ENCODE data around the gene OR2C3.

Gene OR2C3

DNA sequence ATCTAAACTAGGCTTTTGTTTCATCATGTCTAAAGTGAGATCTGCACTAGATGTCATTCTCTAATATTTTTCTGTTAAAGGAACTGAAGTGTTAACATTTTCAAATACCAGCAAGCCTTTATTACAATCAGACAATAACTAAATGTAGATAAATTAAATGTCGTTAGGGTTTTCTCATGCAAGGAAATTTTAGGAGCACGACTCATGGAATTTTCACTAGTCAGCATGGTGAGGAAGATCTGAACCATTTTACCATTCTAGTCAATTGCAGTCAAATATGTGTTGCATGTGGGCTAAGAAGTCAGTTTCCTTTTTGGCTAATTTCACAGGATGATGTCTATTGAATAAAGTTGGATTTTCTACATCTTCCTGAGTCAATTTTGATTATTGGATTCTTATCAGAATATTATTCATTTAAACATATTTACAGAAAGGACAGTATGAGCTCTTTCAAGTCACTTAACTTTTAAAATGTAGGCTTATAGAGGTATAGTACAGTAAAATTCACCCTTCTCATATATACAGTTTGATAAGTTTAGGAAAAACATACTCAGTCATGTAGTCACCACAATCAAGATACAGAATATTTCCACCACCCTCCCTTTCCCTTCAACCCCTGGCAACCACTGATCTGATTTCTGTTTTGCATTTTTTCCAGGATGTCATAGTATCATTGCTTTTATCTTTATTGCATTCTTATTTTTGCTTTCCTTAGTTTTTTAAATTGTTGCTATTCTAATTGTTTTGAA, 21.9 kb upstream of the OR2C3 start:
- TF ChIP-seq, protein P1, sequence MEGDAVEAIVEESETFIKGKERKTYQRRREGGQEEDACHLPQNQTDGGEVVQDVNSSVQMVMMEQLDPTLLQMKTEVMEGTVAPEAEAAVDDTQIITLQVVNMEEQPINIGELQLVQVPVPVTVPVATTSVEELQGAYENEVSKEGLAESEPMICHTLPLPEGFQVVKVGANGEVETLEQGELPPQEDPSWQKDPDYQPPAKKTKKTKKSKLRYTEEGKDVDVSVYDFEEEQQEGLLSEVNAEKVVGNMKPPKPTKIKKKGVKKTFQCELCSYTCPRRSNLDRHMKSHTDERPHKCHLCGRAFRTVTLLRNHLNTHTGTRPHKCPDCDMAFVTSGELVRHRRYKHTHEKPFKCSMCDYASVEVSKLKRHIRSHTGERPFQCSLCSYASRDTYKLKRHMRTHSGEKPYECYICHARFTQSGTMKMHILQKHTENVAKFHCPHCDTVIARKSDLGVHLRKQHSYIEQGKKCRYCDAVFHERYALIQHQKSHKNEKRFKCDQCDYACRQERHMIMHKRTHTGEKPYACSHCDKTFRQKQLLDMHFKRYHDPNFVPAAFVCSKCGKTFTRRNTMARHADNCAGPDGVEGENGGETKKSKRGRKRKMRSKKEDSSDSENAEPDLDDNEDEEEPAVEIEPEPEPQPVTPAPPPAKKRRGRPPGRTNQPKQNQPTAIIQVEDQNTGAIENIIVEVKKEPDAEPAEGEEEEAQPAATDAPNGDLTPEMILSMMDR (conservative IDR thresholded peaks at IDR 0.05; ENCODE audit: low read depth, low read length), result no peak
- no peak for DNase-seq (ENCODE audit: low read depth)
- H3K4me3 ChIP-seq (ENCODE audit: low read length), result no peak overlapping the region

DNA sequence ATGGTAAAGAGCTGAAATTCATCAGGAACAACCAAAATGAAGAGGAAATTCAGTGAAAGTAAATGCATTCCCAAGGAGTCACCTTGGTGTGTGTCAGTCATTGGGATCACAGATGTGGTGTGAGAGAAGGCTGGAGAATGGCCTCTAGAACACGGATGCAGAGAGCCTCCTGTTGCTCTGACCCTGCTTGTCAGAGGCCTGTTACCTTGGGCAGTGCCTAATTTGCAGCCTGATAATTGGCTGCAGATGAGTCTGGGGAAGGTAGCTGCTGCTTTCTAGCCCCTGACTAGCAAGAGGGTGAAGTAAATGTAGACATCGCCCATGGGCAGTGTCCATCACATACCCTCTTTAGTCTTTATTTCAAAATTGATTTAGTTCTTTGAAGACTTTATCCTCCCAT, 16.0 kb upstream of the OR2C3 start:
- no peak overlapping the region for H3K4me3 ChIP-seq (ENCODE audit: low read length)
- TF ChIP-seq, protein P1 (conservative IDR thresholded peaks at IDR 0.05; ENCODE audit: low read depth, low read length), result no peak
- DNase-seq (ENCODE audit: low read depth), result no peak

DNA sequence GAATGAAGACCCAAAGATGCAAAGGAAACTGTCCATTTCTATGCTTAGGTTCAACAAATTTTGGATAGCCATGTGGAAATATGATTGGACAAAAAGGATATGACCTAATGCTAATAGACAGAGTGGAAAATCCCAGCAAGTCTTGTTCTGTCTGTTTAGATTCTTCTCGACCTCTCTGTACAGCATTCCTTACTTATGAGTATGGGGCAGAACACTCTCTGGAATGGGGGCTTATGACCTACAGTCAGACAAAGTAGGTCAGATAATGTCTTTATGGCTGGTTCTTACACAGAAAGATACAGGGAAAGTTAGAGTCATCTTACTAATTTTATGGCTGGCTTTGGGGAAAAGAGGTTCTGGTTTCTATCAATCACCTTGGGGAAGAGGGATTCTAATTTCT, 15.5 kb upstream of the OR2C3 start:
- TF ChIP-seq, protein P1 (conservative IDR thresholded peaks at IDR 0.05; ENCODE audit: low read depth, low read length), result no peak
- peak; percentile 24 for DNase-seq (ENCODE audit: low read depth)
- no peak overlapping the region for H3K4me3 ChIP-seq (ENCODE audit: low read length)

DNA sequence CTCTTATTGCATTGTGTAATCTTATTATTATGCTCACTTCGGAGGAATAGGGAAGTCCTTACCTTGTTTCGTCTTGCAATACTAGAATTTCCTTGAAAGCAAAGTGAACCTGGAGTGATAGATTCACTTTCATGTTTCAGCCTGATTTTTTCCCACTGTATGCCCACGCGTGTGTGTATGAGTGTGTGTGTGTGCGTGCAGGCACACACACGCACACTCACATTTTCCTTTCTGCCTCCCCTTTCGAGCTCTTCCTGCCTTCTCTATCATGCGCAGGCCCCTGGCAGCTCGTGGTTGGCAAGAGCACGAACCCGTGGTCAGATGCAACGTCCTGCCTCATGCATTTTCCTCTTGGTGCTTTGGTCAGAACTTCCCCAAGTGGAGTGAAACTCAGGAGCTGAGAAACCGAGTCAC, 12.5 kb upstream of the OR2C3 start, which contains the start of gene GCSAML:
Gene GCSAML, plus strand, starts transcription at position 366 of the 414 bp plus-strand sequence. CDS start 58 bp downstream, outside the sequence.
- H3K4me3 ChIP-seq (ENCODE audit: low read length), result no peak within 1 kb of the TSS
- TF ChIP-seq, protein P1 (conservative IDR thresholded peaks at IDR 0.05; ENCODE audit: low read depth, low read length), result no peak
- DNase-seq (ENCODE audit: low read depth), result no peak

DNA sequence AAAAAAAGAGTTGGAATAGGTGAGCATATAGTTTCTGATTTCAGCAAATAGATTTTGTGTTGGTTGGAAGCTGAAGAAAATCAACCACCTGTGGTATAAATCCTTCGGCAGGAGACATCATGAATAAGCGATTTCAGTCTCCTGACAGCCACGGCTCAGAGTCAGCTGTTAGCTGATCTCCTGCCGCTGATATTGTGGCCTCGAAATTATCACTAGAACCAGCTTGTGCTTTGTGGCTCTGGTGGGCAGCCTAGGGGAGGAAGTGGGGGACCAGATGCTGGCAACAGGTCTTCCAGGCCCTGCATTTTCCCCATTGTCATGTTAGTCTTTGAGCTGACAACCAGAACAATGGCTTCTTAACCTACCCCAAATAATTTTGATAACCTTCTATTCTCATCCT, 11.9 kb upstream of the OR2C3 start:
- TF ChIP-seq, protein P1 (conservative IDR thresholded peaks at IDR 0.05; ENCODE audit: low read depth, low read length), result no peak
- no peak overlapping the region for H3K4me3 ChIP-seq (ENCODE audit: low read length)
- no peak for DNase-seq (ENCODE audit: low read depth)

DNA sequence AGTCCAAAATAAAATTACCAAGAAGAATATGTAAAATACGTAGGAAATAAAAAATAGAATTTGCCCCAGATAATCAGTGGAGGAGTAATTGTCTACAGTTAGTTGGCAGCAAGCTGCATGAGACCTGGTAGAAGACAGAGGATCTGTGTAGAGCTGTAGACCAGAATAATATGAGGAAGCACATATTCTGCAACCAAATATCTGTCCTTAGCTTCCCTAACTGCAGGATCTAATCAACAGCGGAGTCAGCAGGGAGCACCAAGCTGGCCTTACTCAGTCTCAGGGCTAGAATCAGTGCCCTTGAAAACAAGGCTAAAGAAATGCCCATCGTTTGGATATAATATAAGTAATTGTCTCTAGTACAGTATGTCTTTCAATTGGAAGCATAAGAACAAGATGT, 6.6 kb upstream of the OR2C3 start:
- TF ChIP-seq, protein P1 (conservative IDR thresholded peaks at IDR 0.05; ENCODE audit: low read depth, low read length), result no peak
- no peak for DNase-seq (ENCODE audit: low read depth)
- no peak overlapping the region for H3K4me3 ChIP-seq (ENCODE audit: low read length)

DNA sequence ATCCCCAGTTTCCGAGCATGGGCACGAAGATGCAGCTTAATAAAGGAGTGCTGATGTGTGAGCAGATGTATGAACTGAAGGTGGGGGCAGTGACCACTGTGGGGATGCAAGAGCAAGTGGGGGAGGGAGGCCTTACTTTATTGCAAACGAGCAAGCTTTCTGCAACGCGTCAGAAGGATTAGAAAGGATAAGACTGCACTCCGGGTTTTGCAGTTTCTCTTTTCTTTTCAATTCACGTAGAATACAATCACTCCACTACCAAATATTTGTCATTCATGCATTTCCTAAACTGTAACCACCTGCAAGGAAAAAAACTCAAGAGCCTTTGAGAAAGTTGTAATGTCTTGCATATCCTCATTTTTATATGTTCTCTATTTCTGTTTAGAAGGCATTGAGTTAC, 4.3 kb upstream of the OR2C3 start:
- no peak for DNase-seq (ENCODE audit: low read depth)
- no peak overlapping the region for H3K4me3 ChIP-seq (ENCODE audit: low read length)
- TF ChIP-seq, protein P1 (conservative IDR thresholded peaks at IDR 0.05; ENCODE audit: low read depth, low read length), result no peak

All from retinal pigment epithelial cell (primary cell).